CD4-positive, alpha-beta T cell treated with Interleukin-4 for 1 hour (primary cell): Measurements from ENCODE around the gene CELF4.

Experiments used
- DNase-seq, 2 donors: peaks; one replicate each; pipeline ENCODE4 v3.0.0-alpha.2; 2020 to 2022

The CELF4 gene

DNA sequence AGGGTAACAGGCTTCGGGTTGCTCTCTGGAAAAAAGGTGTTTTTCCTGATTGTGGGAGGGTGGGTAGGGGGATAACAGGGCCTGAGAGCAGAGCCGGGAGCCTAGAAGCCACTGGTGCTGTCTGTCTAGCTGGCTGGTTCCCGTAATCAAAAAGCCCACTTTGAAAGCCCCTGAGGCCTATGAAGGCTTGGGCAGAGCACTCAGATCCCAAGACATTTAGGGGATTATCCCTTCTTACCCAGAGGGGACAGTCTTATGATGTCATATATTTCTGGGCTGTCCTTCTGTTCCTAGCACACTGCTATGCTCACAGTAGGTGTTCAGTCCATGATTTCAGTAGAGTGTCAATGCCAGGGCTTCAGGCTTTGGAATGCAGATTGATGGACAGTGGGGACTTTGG, 45.1 kb downstream of the CELF4 start:
- DNase-seq, result no peak

DNA sequence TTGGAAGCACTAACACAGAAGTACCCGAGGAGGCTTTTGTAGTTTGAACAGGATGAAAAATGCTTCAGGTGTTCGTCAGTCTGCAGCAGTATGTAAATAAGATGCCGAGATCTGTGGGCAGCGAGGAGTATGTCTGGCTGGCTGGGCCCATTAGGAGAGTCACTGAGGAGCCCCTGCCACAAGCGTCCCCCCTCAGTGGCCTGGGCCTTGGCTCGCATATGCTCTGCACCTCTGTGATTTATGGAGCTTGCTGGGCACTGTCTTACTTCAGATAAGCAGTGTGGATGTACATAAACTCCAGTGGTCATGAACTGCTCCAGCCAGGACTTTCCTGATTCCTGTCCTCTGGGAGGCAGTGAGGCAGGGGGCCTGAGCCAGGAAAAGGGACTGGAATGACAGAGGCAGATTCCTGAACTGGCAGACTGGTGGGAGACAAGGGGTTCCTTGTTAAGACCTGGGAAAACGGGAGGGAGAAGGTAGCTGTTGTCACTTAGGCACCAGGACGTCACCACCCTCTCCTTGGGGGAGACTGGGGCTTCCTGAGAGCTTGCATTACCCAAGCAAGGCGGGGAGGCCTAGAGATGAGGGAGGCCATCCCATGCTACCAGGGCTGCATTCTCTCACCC, 46.0 kb downstream of the CELF4 start:
- no peak for DNase-seq

DNA sequence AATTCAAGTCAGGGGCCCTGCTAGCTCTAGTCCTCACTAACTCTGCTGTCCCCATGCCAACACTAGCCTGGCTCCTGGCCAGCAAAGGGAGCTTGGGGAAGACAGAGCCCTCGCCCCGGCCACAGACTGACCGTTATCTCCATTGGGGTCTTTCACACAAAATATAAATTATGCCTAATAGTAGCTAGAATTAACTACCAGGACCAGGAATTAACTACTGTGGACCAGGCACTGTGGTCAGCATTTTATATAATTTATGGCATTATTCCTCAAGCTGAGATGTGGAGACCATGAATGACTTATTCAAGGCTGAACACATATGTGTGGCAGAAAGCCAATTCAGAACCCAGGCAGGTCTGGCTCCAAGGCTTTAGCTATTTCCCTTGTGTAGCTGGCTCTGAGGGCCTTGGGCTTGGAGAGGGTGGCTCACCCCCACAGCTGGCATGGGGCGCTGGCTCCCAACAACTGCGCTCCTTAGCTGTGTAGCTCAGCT, 49.2 kb downstream of the CELF4 start:
- no peak for DNase-seq

DNA sequence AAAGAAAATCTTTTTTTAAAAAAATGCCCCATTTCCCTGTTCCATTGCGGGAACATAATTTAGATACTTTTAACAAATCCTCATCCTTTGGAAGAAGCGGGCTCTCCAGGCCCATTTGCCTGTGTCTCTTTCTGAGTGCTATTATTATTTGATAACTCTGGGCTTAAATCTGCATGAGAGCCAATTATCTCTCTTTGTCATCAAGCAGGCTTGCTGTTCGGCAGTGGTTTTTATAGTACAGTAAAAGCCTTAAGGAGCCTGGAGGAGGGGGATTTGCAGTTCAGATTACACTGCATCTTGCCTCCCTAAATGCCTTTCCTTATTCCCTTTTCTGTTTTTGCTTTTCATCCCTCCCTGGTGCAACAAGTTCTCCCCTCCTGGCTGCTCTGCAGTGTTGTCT, 50.6 kb downstream of the CELF4 start:
- DNase-seq, result no peak

DNA sequence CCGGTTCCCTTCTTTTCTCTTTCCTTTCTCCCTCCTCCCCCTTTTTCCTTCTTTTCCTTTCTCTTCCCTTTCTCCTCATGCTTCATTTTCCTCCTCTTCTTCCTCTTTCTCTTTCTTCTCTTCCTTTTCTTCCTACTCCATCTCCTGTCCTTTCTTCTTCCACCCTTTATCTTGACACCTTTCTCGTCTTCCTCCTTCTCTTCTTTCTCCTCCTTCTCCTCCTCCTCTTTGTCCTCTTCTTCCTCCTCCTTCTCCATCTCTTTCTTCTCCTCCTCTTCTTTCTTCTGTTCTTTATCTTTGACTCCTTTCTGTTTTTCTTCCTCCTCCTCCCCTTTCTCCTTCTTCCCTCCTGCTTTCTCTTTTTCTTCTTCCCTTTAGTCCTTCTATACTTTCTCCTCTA, 53.2 kb downstream of the CELF4 start:
- no peak for DNase-seq

DNA sequence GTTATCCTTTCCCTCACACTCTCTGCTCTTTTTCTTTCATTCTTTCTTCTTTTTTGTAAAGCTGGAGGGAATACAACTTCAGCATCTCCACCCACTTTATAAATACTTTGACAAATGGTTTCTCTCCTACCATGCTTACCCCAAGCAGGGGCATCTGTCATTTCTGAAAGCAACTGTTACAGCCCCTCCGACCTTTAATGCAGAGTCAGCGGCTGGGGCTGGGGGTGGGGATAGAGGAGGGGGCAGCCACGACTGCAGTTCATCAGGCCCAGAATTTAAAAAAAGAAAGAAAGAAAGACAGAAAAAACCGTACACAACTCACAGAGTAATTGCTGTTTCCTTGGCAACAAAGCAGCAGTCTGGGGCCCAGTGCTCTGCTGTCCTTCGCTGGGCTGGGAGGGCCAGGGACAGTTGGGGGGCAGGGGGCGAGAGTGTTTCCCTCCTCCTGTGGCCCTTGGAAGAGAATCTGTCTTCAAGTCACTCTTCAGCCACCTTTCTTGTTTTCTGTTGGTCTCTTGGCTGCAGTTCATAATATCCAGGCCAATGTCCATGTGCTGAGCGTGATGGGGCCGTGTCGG, 53.8 kb downstream of the CELF4 start:
- DNase-seq, result no peak

DNA sequence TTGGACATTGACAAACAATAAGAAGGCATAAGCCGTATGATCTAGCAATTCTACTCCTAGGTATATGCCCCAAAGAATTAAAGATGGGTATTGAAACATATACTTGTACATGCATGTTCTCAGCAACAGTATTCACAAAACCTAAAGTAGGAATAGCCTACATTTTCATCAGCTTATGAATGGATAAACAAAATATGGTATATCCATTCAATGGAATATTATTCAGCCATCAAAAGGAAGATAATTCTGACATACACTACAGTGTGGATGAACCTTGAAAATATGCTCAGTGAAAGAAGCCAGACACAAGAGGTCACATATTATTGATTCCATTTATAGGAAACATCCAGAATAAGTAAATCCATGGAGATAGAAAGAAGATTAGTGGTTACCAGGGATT, 56.0 kb downstream of the CELF4 start:
- DNase-seq, result no peak

DNA sequence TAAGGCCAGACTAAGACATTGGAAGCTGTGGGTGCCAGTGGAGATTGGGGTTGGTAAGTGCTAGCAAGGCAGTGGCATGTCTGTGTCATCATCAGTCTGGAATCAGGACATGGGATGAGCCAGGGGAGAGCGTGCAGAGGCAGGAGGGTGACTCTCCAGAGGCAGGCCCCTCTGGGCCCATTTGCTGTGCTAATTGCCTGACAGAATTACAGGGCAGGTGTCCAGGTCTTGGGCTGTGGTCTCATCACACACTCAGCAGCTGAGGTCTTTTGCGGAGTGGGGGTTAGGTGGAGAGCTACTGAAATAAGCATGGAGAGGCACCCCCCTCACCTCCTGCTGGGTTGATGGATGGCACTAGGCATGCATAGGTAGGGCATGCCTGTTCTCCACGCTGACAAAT, 57.4 kb downstream of the CELF4 start:
- DNase-seq, result no peak

DNA sequence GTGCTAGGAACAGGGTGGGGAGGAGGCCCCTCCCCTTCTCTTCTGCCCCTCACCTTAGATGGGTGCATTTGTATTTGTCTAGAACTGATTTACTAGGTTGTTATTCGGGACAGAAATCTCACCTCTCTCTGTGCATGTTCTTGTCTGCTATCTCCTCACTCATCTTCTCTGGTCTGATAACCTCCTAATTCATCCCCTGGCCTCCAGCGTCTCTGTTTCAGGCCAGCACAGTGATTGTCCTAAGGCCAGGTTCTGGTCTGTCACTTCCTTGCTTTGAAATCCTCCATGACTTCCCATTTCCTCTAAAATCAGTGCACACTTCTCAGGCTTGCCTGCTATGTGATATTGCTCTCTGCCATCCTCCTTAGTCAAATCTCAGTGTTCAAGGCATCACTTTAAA, 58.4 kb downstream of the CELF4 start:
- no peak for DNase-seq

DNA sequence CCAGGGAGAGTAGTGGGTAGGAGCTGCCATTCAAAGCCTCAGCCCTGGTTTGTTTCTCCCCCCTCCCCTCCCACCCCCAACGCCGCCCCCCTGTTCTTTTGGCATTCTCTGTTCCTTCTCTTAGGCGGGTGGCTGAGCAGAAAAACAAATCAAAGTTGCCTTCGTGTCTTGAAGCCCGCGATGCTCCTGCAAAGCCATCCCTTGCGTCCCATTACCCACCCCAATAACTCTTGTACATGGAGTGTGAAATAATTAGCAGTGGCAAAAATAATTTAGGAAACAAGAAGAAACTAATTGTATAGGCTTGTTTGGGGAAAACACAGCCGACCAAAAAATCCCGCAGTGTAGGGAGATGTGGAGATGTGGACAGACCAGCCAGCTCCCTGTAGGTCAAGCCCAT, 59.6 kb downstream of the CELF4 start:
- no peak for DNase-seq

DNA sequence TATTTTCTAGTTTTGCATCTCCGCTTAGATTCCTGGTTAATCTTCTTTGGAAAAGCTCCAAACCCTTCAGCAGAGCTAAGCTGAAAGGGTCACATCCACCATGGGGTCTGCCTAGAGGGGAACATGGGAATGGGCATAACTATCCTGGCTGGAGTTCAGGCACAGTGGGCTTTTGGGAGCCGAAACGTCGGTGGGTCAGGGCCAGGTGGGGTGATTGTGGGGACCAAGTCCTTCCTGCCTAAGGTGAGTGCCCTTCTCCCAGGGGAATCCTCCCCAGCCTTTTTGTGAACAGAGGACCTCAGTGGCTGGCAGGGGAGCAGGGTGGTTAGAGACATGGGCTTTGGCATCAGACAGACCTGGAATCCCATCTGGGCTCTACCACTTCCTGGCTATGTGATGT, 60.3 kb downstream of the CELF4 start:
- DNase-seq, result no peak

DNA sequence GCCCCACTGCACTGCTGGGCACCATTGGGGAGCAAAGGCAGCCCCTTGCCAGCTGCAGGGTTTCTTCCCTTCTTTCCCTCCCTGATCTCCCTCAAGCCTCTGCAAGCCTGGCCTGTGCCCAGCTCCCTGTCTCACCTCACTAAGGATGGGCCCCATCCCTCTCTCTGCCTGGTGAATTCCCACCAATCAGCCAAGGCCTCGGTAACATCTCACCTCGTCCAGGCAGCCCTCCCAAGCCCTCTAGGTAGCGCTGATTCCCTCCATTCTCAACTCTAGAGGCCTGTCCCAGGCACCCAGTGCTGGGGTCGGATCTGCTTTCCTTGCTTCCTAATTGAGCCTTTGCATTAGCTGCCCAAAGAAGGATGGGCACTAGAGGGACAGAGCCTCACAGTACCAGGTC, 63.0 kb downstream of the CELF4 start:
- no peak for DNase-seq

DNA sequence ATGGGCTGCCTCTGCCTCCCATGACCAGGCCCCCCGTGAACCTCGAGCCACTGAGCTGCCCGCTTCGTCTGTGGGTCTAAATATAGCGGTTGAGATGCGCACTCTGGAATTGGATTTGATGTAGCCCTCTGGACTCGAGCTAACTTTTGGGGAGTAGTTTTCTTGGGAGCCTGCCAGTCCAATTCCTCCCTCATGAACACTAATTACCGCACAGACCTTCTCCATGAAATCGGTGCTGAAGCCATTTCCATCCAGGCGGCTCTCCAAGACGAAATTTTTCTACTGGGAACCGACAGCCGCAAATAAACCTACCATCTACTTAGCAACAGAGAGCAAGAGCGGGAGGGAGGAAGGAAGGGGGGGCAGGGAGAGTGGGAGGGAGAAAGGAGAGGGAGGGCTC, 63.6 kb downstream of the CELF4 start:
- no peak for DNase-seq

DNA sequence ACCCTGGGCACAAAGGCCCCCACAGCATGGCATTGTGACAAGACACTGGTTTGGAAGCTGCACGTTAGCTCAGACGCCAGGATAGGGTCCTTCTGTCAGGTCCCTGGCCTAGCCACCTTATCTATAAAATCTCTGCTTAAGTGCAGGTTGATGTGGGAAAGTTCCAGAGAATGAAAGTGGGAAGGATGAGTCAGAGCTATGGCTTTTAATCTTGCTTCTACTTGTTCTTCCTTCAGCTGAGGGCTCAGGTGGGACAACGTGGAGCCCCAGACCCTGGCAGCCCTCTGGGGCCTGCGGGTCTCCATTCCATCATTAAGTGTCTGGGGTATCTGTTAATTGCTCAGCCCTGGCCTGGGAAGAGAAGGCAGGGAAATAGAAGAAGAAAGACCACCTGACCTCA, 64.5 kb downstream of the CELF4 start:
- no peak for DNase-seq

DNA sequence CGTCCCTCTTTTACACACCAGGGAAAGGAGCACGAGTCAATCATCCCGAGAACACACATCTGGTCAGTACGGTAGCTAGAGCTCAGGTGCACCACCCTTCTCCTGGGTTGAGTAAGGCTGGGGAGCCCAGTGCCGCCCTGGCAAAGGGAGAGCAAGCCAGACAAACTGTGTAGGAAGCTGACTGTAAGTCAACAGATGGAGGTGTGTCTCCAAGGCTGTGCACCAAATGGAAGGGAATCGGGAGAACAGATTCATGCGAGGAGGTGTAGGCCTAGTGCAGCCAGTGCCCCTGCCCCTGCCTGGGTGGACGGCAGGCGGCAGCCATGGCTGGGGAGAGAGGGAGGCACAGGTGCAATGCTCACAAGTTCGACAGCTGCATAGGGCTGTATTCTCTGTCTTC, 65.7 kb downstream of the CELF4 start:
- DNase-seq, result no peak

DNA sequence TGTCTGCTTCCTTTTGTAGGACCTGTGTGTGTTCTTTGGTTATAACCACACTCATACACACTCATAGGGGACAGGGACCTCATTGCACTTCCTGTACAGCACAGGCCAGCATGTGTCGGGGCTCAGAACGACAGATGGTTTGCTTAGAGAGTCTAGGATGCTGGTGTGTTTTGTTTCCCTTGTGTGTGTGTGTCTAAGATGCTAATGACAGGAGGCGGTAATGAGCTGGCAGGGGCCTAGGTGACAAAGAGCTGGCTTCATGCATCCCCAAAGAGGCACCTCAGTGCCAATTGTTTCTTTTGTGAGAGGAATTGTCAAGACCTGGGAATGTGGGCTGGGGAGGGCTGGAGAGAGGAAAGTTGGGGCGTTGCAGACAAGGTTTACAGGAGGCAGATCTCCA, 66.6 kb downstream of the CELF4 start:
- DNase-seq, result no peak

DNA sequence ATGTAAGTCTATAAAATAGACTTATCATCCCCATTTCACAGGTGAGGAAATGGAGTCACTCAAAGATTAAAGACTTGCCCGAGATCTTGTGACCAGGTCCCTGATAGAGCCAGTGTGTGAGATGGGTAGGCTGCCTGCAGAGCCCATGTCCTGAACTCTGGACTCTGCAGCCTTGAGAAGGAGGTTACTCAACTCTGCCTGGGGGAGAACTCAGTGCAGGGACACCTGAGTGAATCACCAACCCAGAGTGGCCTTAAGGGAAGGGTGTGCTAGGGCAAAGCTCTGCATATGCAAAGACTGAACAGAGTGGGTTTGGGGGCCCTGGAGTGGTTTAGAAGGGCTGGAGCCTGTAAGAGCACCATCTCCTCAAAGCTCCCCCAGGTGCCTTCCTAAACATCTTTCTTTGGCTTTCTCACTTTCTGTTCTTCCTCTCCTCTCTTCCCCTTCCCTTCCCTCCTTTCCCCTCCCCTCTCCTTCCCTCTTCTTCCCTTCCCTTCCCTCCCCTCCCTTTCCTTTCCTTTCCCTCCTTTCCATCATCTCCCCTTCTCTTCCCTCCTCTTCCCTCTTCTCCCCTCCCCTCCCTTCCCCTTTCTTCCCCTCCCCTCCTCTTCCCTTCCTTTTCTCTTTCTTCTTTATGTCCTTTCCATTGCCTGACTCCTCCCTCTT, 67.6 kb downstream of the CELF4 start:
- no peak for DNase-seq

DNA sequence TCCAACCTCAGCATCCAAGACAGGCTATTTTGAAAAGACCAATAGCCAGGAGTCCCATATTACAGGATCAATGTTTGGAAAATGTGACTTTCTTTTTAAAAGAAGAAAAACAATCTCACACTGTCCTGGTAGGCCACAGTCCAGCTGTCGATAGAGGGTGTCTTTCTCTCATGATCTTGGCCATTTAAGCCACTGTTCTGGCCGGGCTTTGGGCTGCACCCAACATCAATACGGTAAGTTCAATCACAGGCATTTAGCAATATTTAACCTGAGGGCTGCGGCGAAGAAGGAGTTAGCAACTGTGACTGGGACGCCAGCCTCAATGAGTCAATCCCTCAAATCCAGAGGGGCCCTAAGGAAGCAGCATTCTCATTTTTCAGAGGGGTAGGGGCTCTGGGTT, 69.0 kb downstream of the CELF4 start:
- DNase-seq, result no peak

DNA sequence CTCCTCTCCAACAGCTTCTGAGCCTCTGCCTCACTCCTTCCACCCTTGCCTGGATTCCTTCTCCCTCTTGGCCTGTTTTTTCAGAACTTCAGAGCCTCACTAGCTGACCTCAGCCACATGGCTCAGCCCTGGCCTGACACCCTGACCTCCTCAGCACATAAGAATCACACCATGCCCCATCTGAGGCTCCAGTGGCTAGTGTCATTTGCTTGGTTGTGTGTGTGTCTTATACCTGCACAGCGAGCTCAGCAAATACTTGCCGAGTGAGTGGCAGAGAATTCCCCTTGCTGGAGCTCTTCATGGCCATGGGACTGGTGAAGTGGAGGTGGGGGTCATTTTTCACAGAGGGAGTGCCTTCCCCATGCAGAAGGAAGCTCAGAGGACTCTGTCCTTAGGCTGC, 70.2 kb downstream of the CELF4 start:
- no peak for DNase-seq

DNA sequence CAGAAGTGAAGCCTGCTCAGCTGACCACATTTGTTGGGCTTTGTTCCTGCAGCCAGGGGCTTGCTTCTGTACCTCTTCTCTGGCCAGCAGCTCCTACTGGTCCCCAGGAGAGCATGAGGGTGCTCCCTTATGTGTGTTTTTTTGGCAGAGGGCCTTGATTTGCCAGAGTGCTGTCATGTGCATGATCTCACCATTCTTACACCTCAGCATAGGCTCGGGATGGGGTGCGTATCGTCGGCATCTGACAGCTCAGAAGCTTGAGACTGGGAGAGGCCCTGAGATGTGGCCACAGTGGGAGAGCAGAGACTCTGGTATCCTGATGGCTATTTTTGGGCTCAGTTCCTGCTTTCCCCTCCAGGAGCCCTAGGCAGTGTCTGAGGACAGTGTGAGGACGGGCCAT, 71.2 kb downstream of the CELF4 start:
- no peak for DNase-seq

DNA sequence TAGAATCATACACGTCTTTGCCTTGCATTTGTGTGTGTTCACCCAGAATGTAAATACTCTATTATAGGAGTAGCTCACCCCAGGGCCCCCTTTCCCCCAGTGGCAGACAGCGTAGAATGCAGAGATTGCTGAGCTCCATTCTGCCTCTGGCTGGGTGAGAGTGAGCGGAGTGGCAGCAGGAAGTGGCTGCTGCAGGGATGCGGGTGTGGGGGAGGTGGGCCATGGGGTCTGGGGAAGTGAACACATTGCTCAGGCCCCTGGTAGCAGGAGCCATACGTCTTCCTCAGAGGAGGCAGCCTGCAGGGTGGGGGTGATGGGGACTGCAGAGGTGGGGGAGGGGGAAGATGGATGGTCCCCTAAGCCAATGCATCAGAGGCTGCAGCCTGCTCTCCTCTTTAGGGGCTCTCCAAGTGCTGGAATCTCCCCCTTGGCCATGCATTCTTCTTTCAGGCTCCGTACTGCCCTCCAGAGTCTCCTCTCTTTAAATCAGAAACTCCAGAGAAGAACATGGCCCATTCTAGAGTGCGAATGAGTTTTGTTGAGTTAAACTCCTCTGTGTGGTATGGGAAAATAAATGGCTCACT, 72.2 kb downstream of the CELF4 start:
- no peak for DNase-seq

DNA sequence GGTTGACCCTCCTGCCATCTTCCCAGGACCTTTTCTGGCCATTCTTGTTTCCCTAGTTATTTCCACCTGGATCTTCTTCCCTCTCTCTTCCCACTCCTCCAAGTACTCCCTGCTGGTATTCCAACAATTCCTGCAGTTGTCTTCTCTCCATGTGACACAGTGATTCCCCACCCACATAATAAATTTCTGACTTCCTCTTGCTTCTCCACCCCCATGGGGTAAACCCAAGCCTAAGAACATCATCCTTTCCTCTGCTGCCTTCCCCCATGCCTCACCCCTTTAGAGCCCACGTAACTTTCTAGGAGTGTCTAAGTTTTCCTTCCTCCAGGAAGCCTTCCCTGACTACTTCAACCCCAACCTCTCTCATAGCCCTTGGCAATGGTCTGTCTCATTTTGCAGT, 72.6 kb downstream of the CELF4 start:
- no peak for DNase-seq

DNA sequence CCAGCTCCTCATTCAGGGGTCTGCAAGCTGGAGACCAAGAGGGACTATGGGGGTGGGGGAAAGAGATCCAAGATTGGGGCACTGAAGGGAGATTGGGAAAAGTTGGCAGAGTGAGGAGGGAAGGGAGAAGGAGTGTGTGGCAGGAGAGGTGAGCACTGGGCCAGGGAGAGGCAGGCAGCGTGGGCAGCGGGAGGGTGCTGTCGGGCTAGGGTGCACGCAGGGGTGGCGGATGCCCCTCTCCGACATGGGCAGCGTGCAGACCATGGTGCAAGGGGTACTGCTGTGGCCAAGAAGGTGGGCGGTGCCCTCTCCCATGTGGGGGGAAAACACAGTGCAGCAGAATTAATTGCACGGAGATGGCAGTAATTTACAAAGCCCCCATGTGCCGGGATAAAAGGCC, 74.1 kb downstream of the CELF4 start:
- no peak for DNase-seq

DNA sequence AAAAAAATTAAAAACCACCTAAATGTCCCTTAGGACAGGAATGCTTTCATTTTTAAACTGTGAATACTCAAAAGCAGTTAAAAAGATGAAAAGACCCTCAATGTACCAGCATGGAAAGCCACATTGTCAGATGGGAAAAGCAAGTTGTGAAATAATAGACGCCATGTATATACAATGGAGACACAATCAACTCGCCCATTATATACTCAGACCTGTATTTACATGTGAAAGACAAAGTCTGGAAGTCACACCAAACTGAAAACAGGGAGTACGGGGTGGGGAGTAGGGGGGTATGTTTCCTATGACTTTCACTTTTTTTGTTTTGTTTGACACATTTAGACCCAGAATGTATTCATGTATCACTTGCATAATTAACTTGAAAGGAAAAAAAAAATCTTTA, 75.6 kb downstream of the CELF4 start:
- DNase-seq, result no peak
